Heart right ventricle (tissue), 16 donors: ENCODE results near the gene KHSRP. TPM values are rescaled to one million over a fixed set of nuclear protein-coding genes. Genes with fewer than 3 reads are reported as not detected.

Source experiments
- ATAC-seq, 8 donors: fragments of 200-7000 bp; cut with Tn5 transposase; one replicate each; pipeline ENCODE4 v1.9.1; 2020; ENCODE audit warnings: mild to moderate bottlenecking in 8 of 8, moderate library complexity in 8 of 8, moderate number of reproducible peaks in 1 of 8
- DNase-seq, 2 donors: peaks; one replicate each; pipeline ENCODE4 v3.0.0-alpha.2; 2020
- H3K27ac ChIP-seq, 10 donors: fragments of 200-600 bp; sonication (generic) in 2 of 10; one replicate each; pipeline versions ENCODE4 v1.5.0 to v1.8.0; 2020 to 2022; ENCODE audit warnings: mild to moderate bottlenecking in 3 of 10
- H3K27me3 ChIP-seq, 7 donors: fragments of 200-600 bp; one replicate each; pipeline ENCODE4 v1.8.0; 2021 to 2022; ENCODE audit warnings: mild to moderate bottlenecking in 2 of 7
- H3K36me3 ChIP-seq, 9 donors: fragments of 200-600 bp; sonication (generic) in 1 of 9; one replicate each; pipeline versions ENCODE4 v1.5.0 to v1.8.0; 2020 to 2022; ENCODE audit warnings: mild to moderate bottlenecking in 2 of 9
- H3K4me1 ChIP-seq, 9 donors: fragments of 200-600 bp; sonication (generic) in 1 of 9; one replicate each; pipeline versions ENCODE4 v1.5.0 to v1.8.0; 2020 to 2022; ENCODE audit warnings: mild to moderate bottlenecking in 4 of 9
- H3K4me3 ChIP-seq, 10 donors: fragments of 200-600 bp; sonication (generic) in 2 of 10; one replicate each; pipeline versions ENCODE4 v1.5.0 to v1.8.0; 2020 to 2022; ENCODE audit warnings: mild to moderate bottlenecking in 7 of 10, moderate library complexity in 2 of 10
- H3K9me3 ChIP-seq, 11 donors: fragments of 200-600 bp in 10 of 11; sonication (generic) in 2 of 11; one replicate each; pipeline versions ENCODE4 v1.5.0 to v1.8.0; 2013 to 2022; ENCODE audit warnings: mild to moderate bottlenecking in 2 of 11, control low read depth in 1 of 11, moderate library complexity in 1 of 11
- whole genome bisulfite sequencing, 2 donors: extraction: QIAGEN DNeasy Blood & Tissue Kit; methylation state at CpG; one replicate each; pipeline ENCODE4 v1.1.7; 2013; ENCODE audit warnings: inconsistent platforms in 1 of 2; 5-methylcytosine and 5-hydroxymethylcytosine counted together
- intact Hi-C, 10 donors: fragments of 100-400 bp; cut with DNase I; formaldehyde crosslinking; loops; one replicate each; pipeline versions ENCODE4 v1.11.1 to v1.14.2; 2022
- polyA plus RNA-seq, 2 donors: library from polyadenylated mRNA; stranded (reverse); fragments of 200-250 nt; gene quantifications; one replicate each; pipeline ENCODE4 v1.2.3, GENCODE V29; 2013
- total RNA-seq, 10 donors: library from RNA; stranded (reverse); fragmentation: NEBNext Ultra II Directional in 3 of 10; extraction: Animal tissue kit (Norgen Biotek cat#: 25700) in 3 of 10; gene quantifications; one replicate each; pipeline versions ENCODE4 v1.2.1 to v1.2.4, GENCODE V29; 2021 to 2023
- TF ChIP-seq, protein P1 (sequence below), 9 donors: fragments of 200-600 bp; sonication (generic) in 2 of 9; IDR thresholded peaks; one replicate each; pipeline versions ENCODE4 v1.5.0 to v1.8.0; 2021 to 2022; ENCODE audit warnings: antibody characterized with exemption in 9 of 9, mild to moderate bottlenecking in 5 of 9, moderate library complexity in 1 of 9
- donor health status: Arrhythmogenic right ventricular cardiomyopathy.
- donor health status: ischemic (EF 13 %, LVEDD 7.1; RV severe dilation, severe dysfunction).
- donor health status: healthy with polysubstance abuse.
- donor health status: DM: no; HTN: yes; CAD: no.
- donor health status: DM: no; HTN: no; CAD: no.
- donor health status: ischemic (EF 25% LVEDD 6.9; RV normal size, moderate dysfunction).
- donor health status: ischemic (EF 25% LVEDD 5.7; RV mildly dilated, moderate dysfunction).
- donor health status: healthy.
- donor health status: DM: yes; HTN: yes; CAD: no.
- donor health status: Ischemic cardiomyopathy.
- donor health status: ischemic (EF 35%, LVEDD 5.7; RV mildly dilated, moderate dysfunction).
- donor health status: nonischemic (EF 11% LVEDD 7.7; RV severe dilation, severe dysfunction).
- donor health status: DM: yes; HTN: yes; CAD: no.
- donor health status: PGD.
- donor health status: ischemic (EF 29% LVEDD 5.4; RV normal size, mild dysfunction).
- donor health status: nonischemic (EF 23%, LVEDD 6.1; RV moderate dilation, normal function).

KHSRP gene
- total and polyA plus RNA-seq, 12 donors: 50.9 to 125 (median 86.4) TPM

DNA sequence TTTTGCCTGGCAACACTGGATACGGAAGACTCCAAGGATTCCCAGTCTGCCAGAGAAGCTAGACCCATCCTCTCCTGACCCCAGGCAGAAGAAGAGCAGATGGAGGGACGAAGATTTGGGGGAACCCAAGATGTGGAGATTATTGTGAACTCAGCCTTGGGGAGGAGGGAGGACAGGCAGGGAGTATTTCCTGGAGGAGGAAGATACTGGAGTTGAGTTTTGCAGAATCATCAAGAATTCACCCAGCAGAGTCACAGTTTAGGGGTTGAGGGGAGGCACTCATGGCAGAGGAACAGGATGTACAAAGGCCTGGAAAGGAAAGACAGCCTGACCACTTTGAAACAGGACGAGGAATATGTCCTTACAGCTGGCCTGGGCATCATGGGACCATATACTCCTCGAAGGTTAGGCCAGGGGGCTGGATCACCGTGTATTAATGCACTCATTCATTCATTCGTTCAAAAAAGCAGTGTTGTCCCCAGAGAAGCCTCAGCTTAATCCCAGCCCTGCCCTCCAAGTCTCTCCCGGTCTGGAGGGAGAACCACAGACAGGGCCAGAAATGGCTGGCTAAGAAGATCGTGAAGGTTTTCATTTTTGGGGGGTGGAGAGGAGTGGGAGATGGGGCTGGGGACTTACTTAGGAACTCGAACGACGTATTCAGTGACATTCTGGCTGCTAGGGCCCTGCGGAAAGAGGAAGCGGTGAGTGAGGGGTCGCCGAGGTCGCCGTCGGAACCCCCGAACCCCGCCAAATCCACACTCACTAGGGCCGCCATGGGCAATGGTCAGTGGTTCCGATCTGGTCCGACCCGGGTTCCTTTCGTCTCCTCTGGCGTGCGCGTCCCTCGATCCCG, 32.2 kb downstream of the KHSRP start:
- H3K36me3 ChIP-seq: peaks cover 0 to 45% (median 20%) of the 10 kb centered on the region in 9 donors
- intact Hi-C loops: loop anchor here in 3 of 10 donors (1.0 to 2.0 kb wide), 3 partner anchors 20 to 33 kb away; partner anchors contain the start of genes ALKBH7 (in 1 of the 3) and KHSRP (in 1 of the 3)
- DNase-seq (no peak), ATAC-seq (no peak)
- H3K27me3 ChIP-seq: no peaks in the 10 kb centered on the region
- no peaks in the 10 kb centered on the region for H3K9me3 ChIP-seq
- TF ChIP-seq, protein P1, sequence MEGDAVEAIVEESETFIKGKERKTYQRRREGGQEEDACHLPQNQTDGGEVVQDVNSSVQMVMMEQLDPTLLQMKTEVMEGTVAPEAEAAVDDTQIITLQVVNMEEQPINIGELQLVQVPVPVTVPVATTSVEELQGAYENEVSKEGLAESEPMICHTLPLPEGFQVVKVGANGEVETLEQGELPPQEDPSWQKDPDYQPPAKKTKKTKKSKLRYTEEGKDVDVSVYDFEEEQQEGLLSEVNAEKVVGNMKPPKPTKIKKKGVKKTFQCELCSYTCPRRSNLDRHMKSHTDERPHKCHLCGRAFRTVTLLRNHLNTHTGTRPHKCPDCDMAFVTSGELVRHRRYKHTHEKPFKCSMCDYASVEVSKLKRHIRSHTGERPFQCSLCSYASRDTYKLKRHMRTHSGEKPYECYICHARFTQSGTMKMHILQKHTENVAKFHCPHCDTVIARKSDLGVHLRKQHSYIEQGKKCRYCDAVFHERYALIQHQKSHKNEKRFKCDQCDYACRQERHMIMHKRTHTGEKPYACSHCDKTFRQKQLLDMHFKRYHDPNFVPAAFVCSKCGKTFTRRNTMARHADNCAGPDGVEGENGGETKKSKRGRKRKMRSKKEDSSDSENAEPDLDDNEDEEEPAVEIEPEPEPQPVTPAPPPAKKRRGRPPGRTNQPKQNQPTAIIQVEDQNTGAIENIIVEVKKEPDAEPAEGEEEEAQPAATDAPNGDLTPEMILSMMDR (IDR thresholded peaks at IDR 0.05): no peak
- 8 to 10% methylated on average over 30 of the region's 30 CpGs for WGBS, 2 donors
- peaks cover 0 to 19% (median 12%) of the 10 kb centered on the region in 9 donors for H3K4me1 ChIP-seq
- peak overlapping the region; percentile 51 to 97 (median 79) for H3K4me3 ChIP-seq
- peak overlapping the region; percentile 82 to 98 (median 96) for H3K27ac ChIP-seq

DNA sequence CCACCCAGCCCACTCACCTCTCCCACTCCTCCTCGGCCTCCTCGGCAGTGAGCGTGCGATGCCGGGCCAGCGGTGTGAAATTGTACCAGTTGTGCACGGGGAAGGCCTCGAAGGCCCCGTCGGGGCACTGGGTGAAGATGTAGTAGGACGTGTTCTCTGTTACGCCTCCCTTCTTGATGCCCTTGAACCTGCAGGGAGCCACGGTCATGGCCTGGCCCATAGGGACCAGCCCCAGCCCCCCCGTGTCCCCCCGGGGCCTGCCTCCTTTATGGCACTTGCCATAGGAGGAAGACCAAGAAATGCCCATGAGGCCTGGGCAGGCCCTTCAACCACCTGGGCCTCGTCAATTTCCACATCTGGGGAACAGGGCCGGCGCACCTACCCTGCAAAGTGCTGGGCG, 37.2 kb downstream of the KHSRP start:
- ATAC-seq (peak in 1 of 8 donors; percentile 31), DNase-seq (no peak)
- Histone ChIP-seq H3K36me3 (peaks cover 0 to 96% (median 62%) of the 10 kb centered on the region in 9 donors), H3K27me3 (no peaks in the 10 kb centered on the region), H3K4me1 (peaks cover 0 to 10% (median 9%) of the 10 kb centered on the region in 9 donors), H3K9me3 (no peaks in the 10 kb centered on the region), H3K4me3 (no peak overlapping the region), H3K27ac (no peak overlapping the region)
- intact Hi-C loops: no loop called here
- WGBS, 2 donors: 95 to 97% methylated on average over 19 of the region's 19 CpGs
- TF ChIP-seq, protein P1 (IDR thresholded peaks at IDR 0.05): no peak

DNA sequence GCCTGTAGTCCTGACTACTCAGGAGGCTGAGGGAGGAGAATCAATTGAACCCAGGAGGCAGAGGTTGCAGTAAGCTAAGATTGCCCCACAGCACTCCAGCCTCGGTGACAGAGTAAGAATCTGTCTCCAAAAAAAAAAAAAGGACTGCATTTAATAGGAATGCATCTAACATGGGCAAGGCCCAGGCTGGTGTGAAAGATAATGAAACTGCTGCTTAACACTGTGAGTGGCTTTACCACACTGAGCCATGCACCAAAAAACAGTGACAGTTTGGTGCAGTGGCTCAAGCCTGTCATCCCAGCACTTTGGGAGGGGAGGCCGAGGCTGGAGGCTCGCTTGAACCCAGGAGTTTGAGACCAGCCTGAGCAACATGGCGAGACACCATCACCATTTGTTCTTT, 40.2 kb downstream of the KHSRP start:
- Histone ChIP-seq H3K27ac (no peak overlapping the region), H3K36me3 (peaks cover 5 to 100% (median 89%) of the 10 kb centered on the region in 9 donors)

DNA sequence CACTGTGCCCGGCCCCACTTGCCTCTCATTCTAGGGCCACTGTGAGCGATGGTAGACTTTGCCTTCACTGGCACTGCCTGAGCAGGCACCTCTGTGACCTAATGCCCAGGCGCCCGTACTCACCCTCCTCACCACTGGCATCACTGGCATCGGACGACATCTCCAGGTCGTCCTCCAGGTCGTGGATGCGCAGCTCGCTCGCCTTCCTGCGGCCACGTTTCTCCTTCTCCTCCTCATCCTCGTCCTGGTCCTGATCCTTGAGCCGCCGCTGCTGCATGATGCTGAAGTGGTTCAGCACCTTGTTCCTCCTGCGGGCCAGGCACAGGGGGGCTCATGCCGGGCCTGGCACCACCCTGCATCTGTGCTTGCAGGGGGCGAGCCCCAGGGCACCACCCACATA, 41.4 kb downstream of the KHSRP start:
- H3K36me3 ChIP-seq: peaks cover 5 to 100% (median 84%) of the 10 kb centered on the region in 9 donors
- H3K4me1 ChIP-seq: no peaks in the 10 kb centered on the region
- WGBS, 2 donors: 94 to 96% methylated on average over 19 of the region's 19 CpGs
- H3K27me3 ChIP-seq: no peaks in the 10 kb centered on the region
- H3K9me3 ChIP-seq: peaks cover 0 to 10% (median 0%) of the 10 kb centered on the region in 11 donors
- intact Hi-C loops: no loop called here
- TF ChIP-seq, protein P1 (IDR thresholded peaks at IDR 0.05): no peak
- no peak overlapping the region for H3K27ac ChIP-seq
- DNase-seq (no peak), ATAC-seq (no peak)
- no peak overlapping the region for H3K4me3 ChIP-seq

More for the DNA sequence above, 40.2 kb downstream of the KHSRP start:
- no peak for ATAC-seq
- 91 to 92% methylated on average over 4 of the region's 4 CpGs for whole genome bisulfite sequencing, 2 donors
- Histone ChIP-seq H3K27me3 (no peaks in the 10 kb centered on the region), H3K4me1 (no peaks in the 10 kb centered on the region), H3K9me3 (peaks cover 0 to 10% (median 0%) of the 10 kb centered on the region in 11 donors), H3K4me3 (no peak overlapping the region)
- intact Hi-C loops: no loop called here
- no peak for DNase-seq
- TF ChIP-seq, protein P1 (IDR thresholded peaks at IDR 0.05): no peak
